ENCODE data around the gene ASCC3.

DNA sequence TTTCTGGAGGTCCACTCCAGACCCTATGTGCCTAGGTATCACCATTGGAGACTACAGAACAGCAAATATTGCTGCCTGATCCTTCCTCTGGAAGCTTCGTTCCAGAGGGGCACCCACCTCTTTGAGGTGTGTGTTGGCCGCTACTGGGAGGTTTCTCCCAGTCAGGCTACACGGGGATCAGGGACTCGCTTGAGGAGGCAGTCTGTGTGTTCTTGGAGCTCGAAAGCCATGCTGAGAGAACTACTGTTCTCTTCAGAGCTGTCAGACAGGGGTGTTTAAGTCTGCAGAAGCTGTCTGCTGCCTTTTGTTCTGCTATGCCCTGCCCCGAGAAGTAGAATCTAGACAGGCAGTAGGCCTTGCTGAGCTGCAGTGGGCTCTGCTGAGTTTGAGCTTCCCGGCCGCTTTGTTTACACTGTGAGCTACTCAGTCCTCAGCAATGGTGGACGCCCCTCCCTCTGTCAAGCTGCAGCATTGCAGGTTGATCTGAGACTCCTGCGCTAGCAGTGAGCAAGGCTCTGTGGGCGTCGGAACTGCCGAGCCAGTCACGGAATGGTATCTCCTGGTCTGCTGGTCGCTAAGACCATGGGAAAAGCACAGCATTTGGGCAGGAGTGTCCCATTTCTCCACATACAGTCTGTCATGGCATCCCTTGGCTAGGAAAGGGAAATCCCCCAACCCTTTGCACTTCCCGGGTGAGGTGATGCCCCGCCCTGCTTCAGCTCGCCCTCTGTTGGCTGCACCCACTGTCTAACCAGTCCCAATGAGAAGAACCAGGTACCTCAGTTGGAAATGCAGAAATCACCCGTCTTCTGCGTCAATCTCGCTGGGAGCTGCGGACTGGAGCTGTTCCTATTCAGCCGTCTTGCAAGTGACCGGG lies 32.5 kb upstream of the ASCC3 start:
- TF ChIP-seq CTCF (IDR thresholded peaks at IDR 0.05; ENCODE audit: poor library complexity) (no peak), EZH2 (IDR thresholded peaks at IDR 0.05; ENCODE audit: borderline replicate concordance) (no peak)

Measured in hepatocyte (in vitro differentiated cells).